HepG2 (cell line): ENCODE measurements around the gene PEX14. TPM values are rescaled to one million over a fixed set of nuclear protein-coding genes. Genes with fewer than 3 reads are reported as not detected.

Source experiments
- ATAC-seq: fragments of 200-7000 bp; cut with Tn5 transposase; 3 replicates; pipeline ENCODE4 v1.9.1; 2020; ENCODE audit warnings: mild to moderate bottlenecking, moderate library complexity
- BruUV-seq: library from RNA; stranded (reverse); fragments of 400-500 nt; replicated peaks from 2 replicates; lab custom pipeline; 2021; lab: Mats Ljungman, UMichigan
- CTCF ChIA-PET: fragments of 300-600 bp; formaldehyde crosslinking; extraction: SDS; loops from one replicate; lab custom pipeline; 2021; ENCODE audit warnings: low total read pairs, inconsistent platforms, low intra/inter-chr PET ratio; lab: Yijun Ruan, JAX
- POLR2A ChIA-PET: fragments of 350-600 bp; sonication (Branson Sonifier 250); formaldehyde crosslinking; loops from one replicate; lab custom pipeline; 2020; ENCODE audit warnings: antibody characterized with exemption, inconsistent platforms; lab: Yijun Ruan, JAX
- DNase-seq: peaks from one replicate; pipeline ENCODE4 v3.0.0-alpha.2; 2015; ENCODE audit warnings: low spot score
- FAIRE-seq: peaks from 3 replicates; lab custom pipeline; 2011; peaks lifted over from hg19 to GRCh38; lab: Jason Lieb, UNC
- H2AFZ ChIP-seq: one replicate; pipeline ENCODE4 v1.6.1; 2011; ENCODE audit warnings: low read length, inconsistent platforms
- H3K27ac ChIP-seq: fragments of 300-600 bp; 3 replicates; pipeline ENCODE4 v1.8.0; 2011; ENCODE audit warnings: mixed run types, mild to moderate bottlenecking, mixed read lengths, low read length, inconsistent platforms; ENCODE audit not compliant: insufficient read depth; ENCODE audit errors: extremely low read length
- H3K27me3 ChIP-seq, 2 experiments: fragments of 200-600 bp in 1 of 2; 2 replicates in 1 of 2; 3 replicates in 1 of 2; pipeline versions ENCODE4 v1.6.0 to v1.8.0; 2011; ENCODE audit warnings: low read length in 2 of 2, mild to moderate bottlenecking in 2 of 2, moderate library complexity in 2 of 2, inconsistent platforms in 1 of 2; ENCODE audit not compliant: insufficient read depth in 2 of 2, control insufficient read depth in 1 of 2
- H3K36me3 ChIP-seq, 2 experiments: fragments of 200-600 bp in 1 of 2; replicated peaks in 1 of 2; 2 replicates in 1 of 2; 3 replicates in 1 of 2; pipeline versions ENCODE4 v1.5.1 to v1.8.0; 2011; ENCODE audit warnings: low read length in 2 of 2, inconsistent platforms in 1 of 2; ENCODE audit not compliant: insufficient read depth in 2 of 2, control insufficient read depth in 1 of 2
- H3K4me1 ChIP-seq: 2 replicates; pipeline ENCODE4 v1.5.1; 2012; ENCODE audit warnings: low read length, inconsistent platforms; ENCODE audit not compliant: insufficient read depth
- H3K4me2 ChIP-seq: 2 replicates; pipeline ENCODE4 v1.6.0; 2011; ENCODE audit warnings: low read depth, low read length, inconsistent platforms
- H3K4me3 ChIP-seq, 3 experiments: fragments of 200-600 bp in 1 of 3; sonication (generic), shearing (Covaris generic) in 1 of 3; replicated peaks in 1 of 3; 2 replicates each; pipeline ENCODE4 v1.5.1; 2011 to 2016; ENCODE audit warnings: low read length in 3 of 3, inconsistent platforms in 2 of 3, low read depth in 2 of 3, mild to moderate bottlenecking in 2 of 3, control low read depth in 1 of 3, mixed read lengths in 1 of 3; ENCODE audit not compliant: insufficient read depth in 1 of 3
- H3K79me2 ChIP-seq: one replicate; pipeline ENCODE4 v1.6.1; 2011; ENCODE audit warnings: low read length, inconsistent platforms; ENCODE audit not compliant: insufficient read depth
- H3K9ac ChIP-seq: 2 replicates; pipeline ENCODE4 v1.6.0; 2011; ENCODE audit warnings: mild to moderate bottlenecking, low read depth, low read length, inconsistent platforms; ENCODE audit not compliant: insufficient read depth
- H3K9me3 ChIP-seq: 2 replicates; pipeline ENCODE4 v1.5.1; 2012; ENCODE audit warnings: mild to moderate bottlenecking, low read length
- H4K20me1 ChIP-seq: 2 replicates; pipeline ENCODE4 v1.6.0; 2011; ENCODE audit warnings: inconsistent platforms, mild to moderate bottlenecking, low read length, moderate library complexity; ENCODE audit not compliant: insufficient read depth
- CREB1 ChIP-seq, 2 experiments: fragments of 450-650 bp in 1 of 2; IDR thresholded peaks; 2 replicates each; pipeline ENCODE4 v1.6.1; 2016 to 2017; ENCODE audit warnings: control low read depth in 1 of 2, mild to moderate bottlenecking in 1 of 2, missing compliant biosample characterization in 1 of 2, missing genetic modification characterization in 1 of 2
- RBM22 ChIP-seq: fragments of 200-400 bp; formaldehyde crosslinking; optimal IDR thresholded peaks from 2 replicates; pipeline ENCODE3; 2017; ENCODE audit warnings: mild to moderate bottlenecking, low read length, moderate library complexity
- STAG1 ChIP-seq: sonication (generic); formaldehyde crosslinking; IDR thresholded peaks from 2 replicates; pipeline ENCODE4 v1.4.0; 2020; ENCODE audit warnings: missing genetic modification reagents
- ZNF251 ChIP-seq: sonication (generic); formaldehyde crosslinking; IDR thresholded peaks from 2 replicates; pipeline ENCODE4 v1.9.0; 2021; ENCODE audit warnings: mild to moderate bottlenecking, missing genetic modification reagents
- ZNF317 ChIP-seq: sonication (generic); formaldehyde crosslinking; IDR thresholded peaks from 2 replicates; pipeline ENCODE4 v1.5.0; 2020; ENCODE audit warnings: mild to moderate bottlenecking, missing genetic modification reagents
- ZSCAN12 ChIP-seq: sonication (generic); formaldehyde crosslinking; IDR thresholded peaks from 2 replicates; pipeline ENCODE4 v1.9.0; 2021; ENCODE audit warnings: mild to moderate bottlenecking, missing genetic modification reagents
- WGBS: methylation state at CpG from one replicate; pipeline ENCODE4 v1.1.6; 2017; ENCODE audit warnings: low lambda C conversion rate; 5-methylcytosine and 5-hydroxymethylcytosine counted together
- in situ Hi-C: cut with HindIII; loops from 2 replicates; pipeline ENCODE4 v1.10.0; 2017; ENCODE audit warnings: low pct_unique_long_range_greater_than_20kb; ENCODE audit not compliant: extremely low pct_ligation_motif_present
- intact Hi-C: fragments of 100-400 bp; cut with micrococcal nuclease; formaldehyde crosslinking; loops from one replicate; pipeline ENCODE4 v1.10.0; 2022; ENCODE audit not compliant: unreplicated experiment
- polyA plus RNA-seq, 8 experiments: library from polyadenylated mRNA; depleted of rRNA in 3 of 8; stranded (reverse) in 7 of 8; unstranded in 1 of 8; fragments of >200 nt; fragmentation: Illumina TruSeq in 4 of 8; extraction: Trizol in 4 of 8; gene quantifications; 2 replicates each; pipeline versions ENCODE4 v1.2.1 to v1.2.3, GENCODE V29; 2011 to 2016; ENCODE audit warnings: low read depth in 4 of 8, missing spikeins in 1 of 8, mixed read lengths in 1 of 8; ENCODE audit not compliant: insufficient read depth in 1 of 8
- total RNA-seq, 5 experiments: library from RNA; depleted of rRNA; stranded (reverse); fragments of >200 nt; fragmentation: Illumina TruSeq; extraction: Trizol; gene quantifications; 2 replicates each; pipeline ENCODE4 v1.2.3, GENCODE V29; 2016; ENCODE audit warnings: low read depth in 1 of 5

Gene PEX14
- total and polyA plus RNA-seq, 2 of the 13 experiments (the other 11 are each of a cell fraction or from before 2014, with no cell fraction given), result 6.5 to 9.9 TPM

- TF ChIP-seq CREB1 (IDR thresholded peaks at IDR 0.05) (no peak), CREB1 (CRISPR knock-in tag; IDR thresholded peaks at IDR 0.05) (0 out of 2 replicates have a peak, but pooled peaks have one; percentile 17), STAG1 (CRISPR knock-in tag) (no peak)
These were observed 36.7 kb downstream of the PEX14 start (continued) for GRCh38 chr1:10511494-10511885.

- Histone ChIP-seq H3K27me3 (no peaks in the 10 kb centered on the region), H3K79me2 (peaks cover 44% of the 10 kb centered on the region), H3K4me3 (no peak overlapping the region), H3K9ac (no peak overlapping the region), H2AFZ (no peak overlapping the region), H3K4me1 (peaks cover 73% of the 10 kb centered on the region), H3K9me3 (no peaks in the 10 kb centered on the region), H3K36me3 (peaks cover 0 to 3% of the 10 kb centered on the region in 2 experiments; a peak in 1 of 5 replicates), H3K27ac (no peak overlapping the region)
- no peak for FAIRE-seq
- 92% methylated on average over 4 of the region's 5 CpGs for WGBS
- DNase-seq, result no peak
- no peak for ATAC-seq
- POLR2A ChIA-PET, result no interaction called here
- in situ Hi-C loops, result loop anchor here (5.0 kb wide), 2 partner anchors 274 to 354 kb away; no protein-coding TSS in a partner anchor
- no peak for TF ChIP-seq ZNF317 (CRISPR knock-in tag)
- TF ChIP-seq ZNF251 (CRISPR knock-in tag), result no peak
- TF ChIP-seq ZSCAN12 (CRISPR knock-in tag), result no peak
- no peak for TF ChIP-seq RBM22
- TF ChIP-seq, all 625 proteins: peak for 0
- peaks cover 19% of the 10 kb centered on the region for H4K20me1 ChIP-seq
- intact Hi-C loops, result loop anchor here (5.0 to 10.0 kb wide), 3 partner anchors 82 to 174 kb away; no protein-coding TSS in a partner anchor
- no peak overlapping the region for H3K4me2 ChIP-seq
- BruUV-seq, result no TSS peak
- CTCF ChIA-PET, result no interaction called here
These were observed 38.4 kb downstream of the PEX14 start for GRCh38 chr1:10513199-10513598.
